HEK293 (cell line): Measurements from ENCODE around the gene SPIRE1.

Experiments used
- CTCF ChIA-PET: fragments of 350-600 bp; formaldehyde crosslinking; extraction: SDS; loops from one replicate; lab custom pipeline; 2021; ENCODE audit warnings: antibody characterized with exemption; lab: Yijun Ruan, JAX
- POLR2A ChIA-PET: fragments of 300-600 bp; formaldehyde crosslinking; extraction: SDS; loops from one replicate; lab custom pipeline; 2020; ENCODE audit warnings: antibody characterized with exemption, inconsistent platforms; lab: Yijun Ruan, JAX
- H3K27ac ChIP-seq: fragments of 200-500 bp; sonication (Bioruptor generic); 2 replicates; pipeline ENCODE4 v1.5.1; 2014; ENCODE audit warnings: low read depth, low read length, control low read depth, inconsistent platforms; ENCODE audit errors: extremely low read depth
- H3K36me3 ChIP-seq, 2 experiments: fragments of 200-500 bp in 1 of 2; sonication (Bioruptor generic) in 1 of 2; 1 replicate in 1 of 2; 2 replicates in 1 of 2; pipeline ENCODE4 v1.5.1; 2014 to 2017; ENCODE audit warnings: inconsistent platforms in 2 of 2, low read length in 2 of 2; ENCODE audit not compliant: control insufficient read depth in 2 of 2, insufficient read depth in 1 of 2
- H3K4me1 ChIP-seq: fragments of 200-500 bp; sonication (Bioruptor generic); 2 replicates; pipeline ENCODE4 v1.5.1; 2014; ENCODE audit warnings: mild to moderate bottlenecking, low read length, inconsistent platforms; ENCODE audit not compliant: control insufficient read depth, insufficient read depth
- H3K4me3 ChIP-seq: 2 replicates; pipeline ENCODE4 v1.5.1; 2011; ENCODE audit warnings: low read depth, mild to moderate bottlenecking, control low read depth, low read length, moderate library complexity
- H3K9me3 ChIP-seq: fragments of 200-500 bp; sonication (Bioruptor generic); 2 replicates; pipeline ENCODE4 v1.5.1; 2014; ENCODE audit warnings: low read depth, low read length, inconsistent platforms; ENCODE audit not compliant: control insufficient read depth, insufficient read depth
- BCL11A ChIP-seq: fragments of 450-650 bp; formaldehyde crosslinking; IDR thresholded peaks from 2 replicates; pipeline ENCODE4 v1.5.1; 2016; ENCODE audit warnings: low read depth, missing biosample characterization, missing genetic modification characterization
- GLI2 ChIP-seq: fragments of 450-650 bp; formaldehyde crosslinking; IDR thresholded peaks from 2 replicates; pipeline ENCODE4; 2017; ENCODE audit warnings: missing biosample characterization, missing genetic modification characterization, low read depth, borderline replicate concordance
- GLI4 ChIP-seq: fragments of 450-650 bp; formaldehyde crosslinking; IDR thresholded peaks from 2 replicates; pipeline ENCODE4 v1.5.1; 2016; ENCODE audit warnings: missing biosample characterization, missing genetic modification characterization
- IKZF3 ChIP-seq: fragments of 450-650 bp; IDR thresholded peaks from 2 replicates; pipeline ENCODE4 v1.5.0; 2018; ENCODE audit warnings: missing biosample characterization, mild to moderate bottlenecking, missing genetic modification characterization, moderate library complexity
- KLF8 ChIP-seq: fragments of 450-650 bp; formaldehyde crosslinking; IDR thresholded peaks from 2 replicates; pipeline ENCODE4 v1.5.1; 2016; ENCODE audit warnings: missing biosample characterization, missing genetic modification characterization
- MEIS1 ChIP-seq: sonication (generic); formaldehyde crosslinking; IDR thresholded peaks from 2 replicates; pipeline ENCODE4 v1.8.1; 2022; ENCODE audit warnings: missing genetic modification reagents, mild to moderate bottlenecking, borderline replicate concordance
- OVOL3 ChIP-seq: fragments of 450-650 bp; formaldehyde crosslinking; IDR thresholded peaks from 2 replicates; pipeline ENCODE4 v1.5.1; 2016; ENCODE audit warnings: missing biosample characterization, missing genetic modification characterization
- ZBTB1 ChIP-seq: fragments of 450-650 bp; formaldehyde crosslinking; IDR thresholded peaks from 2 replicates; pipeline ENCODE4 v1.5.1; 2016; ENCODE audit warnings: missing biosample characterization, missing genetic modification characterization
- ZBTB21 ChIP-seq: fragments of 450-650 bp; formaldehyde crosslinking; IDR thresholded peaks from 2 replicates; pipeline ENCODE4 v1.5.1; 2017; ENCODE audit warnings: missing biosample characterization, missing genetic modification characterization
- ZBTB48 ChIP-seq: fragments of 450-650 bp; formaldehyde crosslinking; IDR thresholded peaks from 2 replicates; pipeline ENCODE4 v1.5.1; 2016; ENCODE audit warnings: missing biosample characterization, missing genetic modification characterization
- ZFP37 ChIP-seq: fragments of 450-650 bp; formaldehyde crosslinking; IDR thresholded peaks from 2 replicates; pipeline ENCODE4 v1.5.1; 2016; ENCODE audit warnings: missing biosample characterization, missing genetic modification characterization
- ZNF10 ChIP-seq: fragments of 450-650 bp; formaldehyde crosslinking; IDR thresholded peaks from 2 replicates; pipeline ENCODE4 v1.5.1; 2017; ENCODE audit warnings: missing biosample characterization, missing genetic modification characterization
- ZNF133 ChIP-seq: fragments of 450-650 bp; formaldehyde crosslinking; IDR thresholded peaks from 2 replicates; pipeline ENCODE4 v1.5.1; 2016; ENCODE audit warnings: missing biosample characterization, missing genetic modification characterization
- ZNF157 ChIP-seq: fragments of 450-650 bp; formaldehyde crosslinking; IDR thresholded peaks from 2 replicates; pipeline ENCODE4 v1.5.1; 2016; ENCODE audit warnings: missing biosample characterization, missing genetic modification characterization
- ZNF174 ChIP-seq: fragments of 450-650 bp; formaldehyde crosslinking; IDR thresholded peaks from 2 replicates; pipeline ENCODE4 v1.5.0; 2017; ENCODE audit warnings: missing biosample characterization, mild to moderate bottlenecking, missing genetic modification characterization
- ZNF211 ChIP-seq: fragments of 450-650 bp; formaldehyde crosslinking; IDR thresholded peaks from 2 replicates; pipeline ENCODE4 v1.5.1; 2016; ENCODE audit warnings: low read depth, missing biosample characterization, missing genetic modification characterization
- ZNF311 ChIP-seq: fragments of 450-650 bp; formaldehyde crosslinking; IDR thresholded peaks from 2 replicates; pipeline ENCODE4 v1.5.1; 2017; ENCODE audit warnings: missing biosample characterization, missing genetic modification characterization, borderline replicate concordance
- ZNF394 ChIP-seq: fragments of 450-650 bp; formaldehyde crosslinking; IDR thresholded peaks from 2 replicates; pipeline ENCODE4 v1.5.1; 2016; ENCODE audit warnings: missing biosample characterization, missing genetic modification characterization, mild to moderate bottlenecking, moderate library complexity, borderline replicate concordance
- ZNF521 ChIP-seq: fragments of 450-650 bp; formaldehyde crosslinking; IDR thresholded peaks from 2 replicates; pipeline ENCODE4 v1.5.1; 2017; ENCODE audit warnings: missing biosample characterization, mild to moderate bottlenecking, missing genetic modification characterization
- ZNF560 ChIP-seq: fragments of 450-650 bp; formaldehyde crosslinking; IDR thresholded peaks from 2 replicates; pipeline ENCODE4 v1.5.1; 2017; ENCODE audit warnings: missing biosample characterization, missing genetic modification characterization, borderline replicate concordance
- ZNF600 ChIP-seq: fragments of 450-650 bp; formaldehyde crosslinking; IDR thresholded peaks from 2 replicates; pipeline ENCODE4 v1.5.1; 2016; ENCODE audit warnings: missing biosample characterization, missing genetic modification characterization
- ZNF629 ChIP-seq: fragments of 450-650 bp; formaldehyde crosslinking; IDR thresholded peaks from 2 replicates; pipeline ENCODE4 v1.5.1; 2017; ENCODE audit warnings: missing biosample characterization, missing genetic modification characterization
- ZNF654 ChIP-seq: fragments of 450-650 bp; formaldehyde crosslinking; IDR thresholded peaks from 2 replicates; pipeline ENCODE4 v1.5.1; 2016; ENCODE audit warnings: low read depth, missing biosample characterization, missing genetic modification characterization
- ZNF658 ChIP-seq: fragments of 450-650 bp; formaldehyde crosslinking; IDR thresholded peaks from 2 replicates; pipeline ENCODE4; 2016; ENCODE audit warnings: missing biosample characterization, missing genetic modification characterization
- ZNF76 ChIP-seq: fragments of 450-650 bp; formaldehyde crosslinking; IDR thresholded peaks from 2 replicates; pipeline ENCODE4; 2016; ENCODE audit warnings: low read depth, missing biosample characterization, missing genetic modification characterization, borderline replicate concordance
- TF ChIP-seq, protein P1 (sequence below): fragments of 450-650 bp; IDR thresholded peaks from 2 replicates; pipeline ENCODE4 v1.5.1; 2018; ENCODE audit warnings: missing biosample characterization, missing genetic modification characterization
- TF ChIP-seq, protein P2 (sequence below): fragments of 450-650 bp; formaldehyde crosslinking; IDR thresholded peaks from 2 replicates; pipeline ENCODE4 v1.5.1; 2016; ENCODE audit warnings: missing biosample characterization, missing genetic modification characterization, borderline replicate concordance
- TF ChIP-seq, protein P3 (sequence below): fragments of 450-650 bp; formaldehyde crosslinking; IDR thresholded peaks from 2 replicates; pipeline ENCODE4 v1.5.1; 2017; ENCODE audit warnings: missing biosample characterization, missing genetic modification characterization
- TF ChIP-seq, protein P4 (sequence below): fragments of 450-650 bp; formaldehyde crosslinking; optimal IDR thresholded peaks from 2 replicates; pipeline ENCODE3; 2016; ENCODE audit warnings: missing biosample characterization, mild to moderate bottlenecking, missing genetic modification characterization

SPIRE1 gene

DNA sequence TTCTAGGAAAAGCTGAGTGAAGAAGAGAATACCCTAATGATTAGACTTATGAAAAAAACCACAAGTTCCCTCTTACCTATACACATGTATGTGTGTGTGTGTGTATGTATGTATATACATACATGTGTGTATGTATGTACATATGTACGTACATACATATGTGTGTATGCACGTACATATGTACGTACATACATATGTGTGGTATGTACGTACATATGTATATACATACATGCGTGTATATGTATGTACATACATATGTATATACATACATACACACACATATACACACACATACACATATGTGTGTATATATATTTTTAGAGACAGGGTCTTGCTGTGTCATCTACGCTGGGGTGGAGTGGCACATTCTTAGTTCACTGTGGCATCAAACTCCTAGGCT is 196.6 kb downstream of the SPIRE1 start (continued):
- TF ChIP-seq, protein P1, sequence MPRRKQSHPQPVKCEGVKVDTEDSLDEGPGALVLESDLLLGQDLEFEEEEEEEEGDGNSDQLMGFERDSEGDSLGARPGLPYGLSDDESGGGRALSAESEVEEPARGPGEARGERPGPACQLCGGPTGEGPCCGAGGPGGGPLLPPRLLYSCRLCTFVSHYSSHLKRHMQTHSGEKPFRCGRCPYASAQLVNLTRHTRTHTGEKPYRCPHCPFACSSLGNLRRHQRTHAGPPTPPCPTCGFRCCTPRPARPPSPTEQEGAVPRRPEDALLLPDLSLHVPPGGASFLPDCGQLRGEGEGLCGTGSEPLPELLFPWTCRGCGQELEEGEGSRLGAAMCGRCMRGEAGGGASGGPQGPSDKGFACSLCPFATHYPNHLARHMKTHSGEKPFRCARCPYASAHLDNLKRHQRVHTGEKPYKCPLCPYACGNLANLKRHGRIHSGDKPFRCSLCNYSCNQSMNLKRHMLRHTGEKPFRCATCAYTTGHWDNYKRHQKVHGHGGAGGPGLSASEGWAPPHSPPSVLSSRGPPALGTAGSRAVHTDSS (tag by site-specific recombination) = no peak
- no peak for TF ChIP-seq ZNF654 (tag by site-specific recombination)
- TF ChIP-seq, all 188 proteins: peak for 0

DNA sequence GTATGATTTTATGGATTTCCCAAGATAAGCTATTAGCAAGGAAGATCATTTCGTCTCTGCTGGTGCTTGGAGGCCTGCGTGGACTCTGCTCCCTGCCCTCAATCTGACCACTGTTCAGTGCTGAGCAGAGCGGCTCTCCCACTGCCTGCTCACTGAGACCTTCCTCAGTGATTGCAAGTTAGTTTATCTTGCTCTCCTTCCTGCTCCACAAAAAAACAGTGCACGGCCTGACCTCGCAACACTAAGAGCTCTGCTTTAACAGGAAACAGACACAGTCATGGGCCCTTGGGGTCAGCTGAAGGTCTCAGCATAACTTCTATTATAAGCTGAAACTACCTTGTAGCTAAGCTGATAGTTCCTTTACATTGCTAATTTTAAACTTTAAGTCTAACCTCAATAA is 197.0 kb downstream of the SPIRE1 start:
- no peak for TF ChIP-seq ZNF560
- TF ChIP-seq KLF8 = no peak
- no peak for TF ChIP-seq IKZF3
- no peak for TF ChIP-seq ZBTB21 (tag by site-specific recombination)
- no peak for TF ChIP-seq ZNF658 (tag by site-specific recombination)
- TF ChIP-seq ZNF600 = no peak
- TF ChIP-seq, protein P2, sequence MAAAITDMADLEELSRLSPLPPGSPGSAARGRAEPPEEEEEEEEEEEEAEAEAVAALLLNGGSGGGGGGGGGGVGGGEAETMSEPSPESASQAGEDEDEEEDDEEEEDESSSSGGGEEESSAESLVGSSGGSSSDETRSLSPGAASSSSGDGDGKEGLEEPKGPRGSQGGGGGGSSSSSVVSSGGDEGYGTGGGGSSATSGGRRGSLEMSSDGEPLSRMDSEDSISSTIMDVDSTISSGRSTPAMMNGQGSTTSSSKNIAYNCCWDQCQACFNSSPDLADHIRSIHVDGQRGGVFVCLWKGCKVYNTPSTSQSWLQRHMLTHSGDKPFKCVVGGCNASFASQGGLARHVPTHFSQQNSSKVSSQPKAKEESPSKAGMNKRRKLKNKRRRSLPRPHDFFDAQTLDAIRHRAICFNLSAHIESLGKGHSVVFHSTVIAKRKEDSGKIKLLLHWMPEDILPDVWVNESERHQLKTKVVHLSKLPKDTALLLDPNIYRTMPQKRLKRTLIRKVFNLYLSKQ = no peak
- no peak for TF ChIP-seq ZNF629
- TF ChIP-seq ZNF76 = no peak
- no peak for TF ChIP-seq ZNF133 (tag by site-specific recombination)
- TF ChIP-seq BCL11A (tag by site-specific recombination) = no peak
- TF ChIP-seq ZNF311 (tag by site-specific recombination) = no peak
- TF ChIP-seq ZFP37 (tag by site-specific recombination) = no peak
- no peak overlapping the region for H3K27ac ChIP-seq
- peaks cover 33 to 47% of the 10 kb centered on the region in 2 experiments for H3K36me3 ChIP-seq
- POLR2A ChIA-PET = interaction anchor here (0.6 kb wide), 1 partner anchor 144 kb away, joined by 3 read pairs; no protein-coding TSS in a partner anchor
- H3K4me1 ChIP-seq = no peaks in the 10 kb centered on the region
- CTCF ChIA-PET = interaction anchor here (0.6 to 3.0 kb wide), 3 partner anchors 69 to 701 kb away, joined by 3 to 18 read pairs (median 3); no protein-coding TSS in a partner anchor
- H3K4me3 ChIP-seq = no peak overlapping the region
- H3K9me3 ChIP-seq = no peaks in the 10 kb centered on the region

DNA sequence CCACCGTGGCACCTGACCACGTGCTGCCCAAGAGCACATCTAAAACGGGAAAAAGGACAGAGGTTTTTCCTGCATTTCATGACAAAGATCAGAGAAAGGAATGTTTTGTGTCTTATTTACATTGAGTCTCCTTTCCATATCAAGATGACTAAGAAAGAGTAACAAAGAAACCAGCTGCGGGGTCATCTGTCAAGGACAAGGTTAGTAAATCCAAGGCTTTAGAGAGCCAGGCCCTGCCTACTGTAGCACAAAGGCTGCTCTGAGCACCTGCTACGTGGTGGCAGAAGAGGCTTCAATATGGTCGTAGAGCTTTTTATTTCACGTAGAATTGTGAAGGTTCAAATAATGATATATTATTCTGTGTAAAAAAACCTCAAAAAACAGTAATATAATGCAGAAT is 199.1 kb downstream of the SPIRE1 start:
- Histone ChIP-seq H3K27ac (no peak overlapping the region), H3K4me3 (no peak overlapping the region), H3K36me3 (peaks cover 29 to 48% of the 10 kb centered on the region in 2 experiments), H3K4me1 (no peaks in the 10 kb centered on the region), H3K9me3 (no peaks in the 10 kb centered on the region)
- ChIA-PET CTCF (interaction anchor here (0.6 to 0.7 kb wide), 2 partner anchors 54 to 369 kb away, joined by 3 read pairs; no protein-coding TSS in a partner anchor), POLR2A (no interaction called here)
- TF ChIP-seq, protein P3, sequence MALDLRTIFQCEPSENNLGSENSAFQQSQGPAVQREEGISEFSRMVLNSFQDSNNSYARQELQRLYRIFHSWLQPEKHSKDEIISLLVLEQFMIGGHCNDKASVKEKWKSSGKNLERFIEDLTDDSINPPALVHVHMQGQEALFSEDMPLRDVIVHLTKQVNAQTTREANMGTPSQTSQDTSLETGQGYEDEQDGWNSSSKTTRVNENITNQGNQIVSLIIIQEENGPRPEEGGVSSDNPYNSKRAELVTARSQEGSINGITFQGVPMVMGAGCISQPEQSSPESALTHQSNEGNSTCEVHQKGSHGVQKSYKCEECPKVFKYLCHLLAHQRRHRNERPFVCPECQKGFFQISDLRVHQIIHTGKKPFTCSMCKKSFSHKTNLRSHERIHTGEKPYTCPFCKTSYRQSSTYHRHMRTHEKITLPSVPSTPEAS = no peak
- no peak for TF ChIP-seq ZNF10
- TF ChIP-seq ZNF157 = no peak
- TF ChIP-seq ZNF211 (tag by site-specific recombination) = no peak
- TF ChIP-seq, protein P1 (tag by site-specific recombination) = no peak
- no peak for TF ChIP-seq GLI2 (tag by site-specific recombination)
- no peak for TF ChIP-seq ZBTB1
- TF ChIP-seq GLI4 (tag by site-specific recombination) = no peak
- TF ChIP-seq, protein P4, sequence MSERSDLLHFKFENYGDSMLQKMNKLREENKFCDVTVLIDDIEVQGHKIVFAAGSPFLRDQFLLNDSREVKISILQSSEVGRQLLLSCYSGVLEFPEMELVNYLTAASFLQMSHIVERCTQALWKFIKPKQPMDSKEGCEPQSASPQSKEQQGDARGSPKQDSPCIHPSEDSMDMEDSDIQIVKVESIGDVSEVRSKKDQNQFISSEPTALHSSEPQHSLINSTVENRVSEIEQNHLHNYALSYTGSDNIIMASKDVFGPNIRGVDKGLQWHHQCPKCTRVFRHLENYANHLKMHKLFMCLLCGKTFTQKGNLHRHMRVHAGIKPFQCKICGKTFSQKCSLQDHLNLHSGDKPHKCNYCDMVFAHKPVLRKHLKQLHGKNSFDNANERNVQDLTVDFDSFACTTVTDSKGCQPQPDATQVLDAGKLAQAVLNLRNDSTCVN = no peak
- no peak for TF ChIP-seq ZNF394 (tag by site-specific recombination)
- TF ChIP-seq MEIS1 (CRISPR knock-in tag) = no peak
- no peak for TF ChIP-seq ZNF174 (tag by site-specific recombination)
- TF ChIP-seq ZNF521 (tag by site-specific recombination) = no peak
- TF ChIP-seq ZNF658 (tag by site-specific recombination) = no peak
- TF ChIP-seq ZBTB48 = no peak
- TF ChIP-seq OVOL3 (tag by site-specific recombination) = no peak
